OCI-LY7 (cell line): Measurements from ENCODE around the gene GGTA1.

Experiments used
- CTCF ChIP-seq: fragments of 200-600 bp; sonication (generic); conservative IDR thresholded peaks from 2 replicates; pipeline ENCODE4 v1.5.1; 2014; ENCODE audit warnings: mild to moderate bottlenecking, antibody characterized with exemption, low read length, moderate library complexity, mixed read lengths
- EZH2phosphoT487 ChIP-seq: fragments of 200-600 bp; sonication (generic); IDR thresholded peaks from 2 replicates; pipeline ENCODE4 v1.6.1; 2018; ENCODE audit warnings: low read depth, borderline replicate concordance, mild to moderate bottlenecking, mixed run types, antibody characterized with exemption, low read length, moderate library complexity, mixed read lengths

- TF ChIP-seq CTCF (no peak), EZH2phosphoT487 (no peak)
Measured at GRCh38 chr9:121472446-121472845, 27.2 kb downstream of the GGTA1 start.
